Stimulated activated CD4-positive, alpha-beta T cell treated with anti-CD3 and anti-CD28 coated beads, Interleukin-4, amount 100 ng/mL, for 24 hours (primary cell): ENCODE results near the gene DPF3.

ENCODE experiments used
- DNase-seq: peaks from one replicate; pipeline ENCODE4 v3.0.0-alpha.2; 2020

Gene DPF3

DNA sequence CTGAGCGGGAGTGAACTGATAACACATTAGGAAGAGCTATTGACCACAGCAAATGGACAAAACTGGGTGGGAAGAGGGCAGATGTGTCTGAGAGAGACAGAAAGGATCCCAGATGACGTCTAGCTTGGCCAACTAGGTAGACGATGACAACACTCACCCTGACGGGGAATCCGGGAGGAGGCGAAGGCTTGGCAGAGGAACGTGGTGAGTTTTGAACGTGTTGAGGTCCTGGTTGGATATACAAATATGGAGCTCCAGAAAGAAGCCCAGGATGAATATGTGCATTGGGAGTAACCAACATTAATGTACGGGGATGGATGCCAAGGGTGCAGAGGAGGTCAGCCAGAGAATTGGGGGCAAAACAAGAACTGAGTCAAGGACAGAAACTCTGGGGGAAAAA lies 60.7 kb downstream of the DPF3 start:
- no peak for DNase-seq

GRCh38 chr14:72830786-72831594 lies 62.9 kb downstream of the DPF3 start:
- no peak for DNase-seq

DNA sequence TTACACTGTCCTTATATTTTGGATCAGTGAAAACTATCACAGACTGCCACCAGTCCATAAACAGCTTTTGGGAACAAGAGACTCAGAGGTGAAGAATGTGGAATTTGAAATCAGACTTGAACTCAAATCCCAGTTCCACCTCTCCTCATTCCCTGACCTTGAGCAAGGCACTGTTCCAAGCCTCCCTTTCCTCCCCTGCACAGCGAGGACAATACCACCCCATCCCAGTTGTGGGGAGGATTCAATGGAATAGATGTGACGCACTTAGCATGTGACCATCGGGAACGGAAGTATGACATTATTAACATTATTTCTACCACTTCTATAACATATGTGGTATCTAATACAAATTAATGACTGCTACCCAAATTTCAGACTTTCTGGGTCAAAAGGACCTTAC lies 63.5 kb downstream of the DPF3 start:
- DNase-seq, result no peak

DNA sequence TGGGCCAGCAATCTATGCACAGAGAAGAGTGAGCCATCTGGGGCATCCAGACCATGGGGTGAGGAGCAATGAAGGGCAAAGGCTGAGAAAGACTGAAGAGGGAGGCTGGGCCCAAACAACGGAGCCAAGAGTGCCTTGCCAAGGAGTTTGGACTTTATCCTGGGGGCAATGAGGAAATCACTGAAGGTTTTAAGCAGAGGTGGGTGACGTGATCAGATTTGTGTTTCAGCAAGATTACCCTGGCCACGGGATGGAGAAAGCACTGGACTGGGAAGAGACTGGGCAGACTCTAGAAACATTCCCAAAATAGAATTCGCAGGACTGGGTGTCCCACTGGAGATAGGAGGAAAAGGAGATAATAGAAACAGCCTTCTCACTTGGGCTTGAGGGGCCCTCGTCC lies 65.3 kb downstream of the DPF3 start:
- no peak for DNase-seq

DNA sequence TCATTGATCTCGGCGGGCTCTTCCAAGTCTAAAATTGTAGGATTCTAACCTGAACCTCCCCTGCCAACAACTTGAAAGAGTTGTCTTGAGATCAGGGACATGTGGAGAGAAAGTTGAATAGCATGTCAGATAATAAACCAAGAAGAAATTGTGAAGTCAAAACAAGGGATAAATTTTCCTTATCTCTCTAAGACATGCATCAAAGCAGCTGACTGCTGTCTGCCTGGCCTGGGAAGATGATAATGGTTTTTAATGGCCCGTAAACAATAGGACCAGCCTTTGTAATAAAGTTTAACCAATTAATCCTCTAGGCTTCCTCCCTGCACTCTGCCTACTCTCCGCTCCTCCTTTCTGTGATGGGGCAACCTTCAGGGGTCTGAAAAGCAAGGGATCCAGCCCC lies 67.9 kb downstream of the DPF3 start:
- no peak for DNase-seq

- DNase-seq, result no peak
Observed at GRCh38 chr14:72825486-72825885, 68.4 kb downstream of the DPF3 start.

DNA sequence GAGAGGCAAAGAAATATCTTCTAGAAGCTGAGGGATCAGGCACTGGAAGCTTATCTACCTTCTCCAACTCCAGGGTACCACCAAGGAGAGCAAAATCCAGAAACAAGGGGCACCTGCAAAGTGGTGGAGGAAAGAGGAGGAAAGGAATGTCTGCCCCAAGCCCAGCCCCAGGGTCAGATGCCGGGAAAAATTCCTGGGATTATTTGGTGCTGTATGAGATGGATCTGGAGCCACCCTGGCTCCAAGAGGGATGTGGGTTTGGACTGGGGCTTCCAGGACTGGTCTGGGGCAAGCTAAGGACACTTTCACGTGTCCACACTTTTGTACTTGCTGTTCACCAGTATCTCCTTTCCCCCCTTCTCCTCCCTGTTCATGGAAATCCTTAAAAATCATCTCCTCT lies 69.8 kb downstream of the DPF3 start:
- no peak for DNase-seq

- DNase-seq, result no peak
Observed at GRCh38 chr14:72822946-72823611, 70.8 kb downstream of the DPF3 start.

- no peak for DNase-seq
Observed at GRCh38 chr14:72818998-72819397, 74.9 kb downstream of the DPF3 start.

- no peak for DNase-seq
Observed at GRCh38 chr14:72816287-72816686, 77.6 kb downstream of the DPF3 start.

DNA sequence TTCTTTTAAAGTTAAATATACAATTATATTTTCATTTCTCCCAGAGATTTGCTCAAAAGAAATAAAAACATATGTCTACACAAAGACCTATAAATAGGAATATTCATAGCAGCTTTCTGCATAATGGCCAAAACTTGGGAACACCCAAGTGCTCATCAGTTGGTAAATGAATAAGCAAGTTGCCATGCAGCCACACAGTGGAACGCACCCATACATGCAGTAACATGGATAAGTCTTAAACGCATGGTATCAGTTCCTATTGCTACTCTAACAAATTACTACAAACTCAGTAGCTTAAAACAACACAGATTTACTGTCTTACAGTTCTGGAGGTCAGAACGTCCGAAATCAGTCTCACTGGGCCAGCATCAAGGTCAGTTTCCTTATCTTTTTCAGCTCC lies 78.5 kb downstream of the DPF3 start:
- no peak for DNase-seq

GRCh38 chr14:72812292-72812851 lies 81.5 kb downstream of the DPF3 start:
- no peak for DNase-seq

GRCh38 chr14:72810201-72810600 lies 83.7 kb downstream of the DPF3 start:
- DNase-seq, result peak; percentile 62

DNA sequence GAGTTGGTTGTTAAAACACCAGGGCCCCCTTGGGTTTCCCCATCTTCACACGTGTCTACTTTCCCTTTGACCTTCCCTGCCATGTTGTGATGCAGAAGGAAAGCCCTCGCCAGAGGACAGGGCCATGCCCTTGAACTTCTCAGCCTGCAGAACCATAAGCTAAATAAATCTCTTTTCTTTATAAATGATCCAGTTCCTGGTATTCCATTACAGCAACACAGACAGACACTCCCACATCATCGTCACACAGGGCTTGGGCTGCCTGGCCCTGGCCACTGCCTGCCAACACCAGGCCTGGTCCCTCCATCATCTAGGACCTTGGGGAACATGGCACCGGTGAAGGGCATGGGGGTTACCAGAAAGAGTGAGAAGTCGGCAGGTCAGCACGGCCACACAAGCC lies 84.8 kb downstream of the DPF3 start:
- DNase-seq, result no peak

- DNase-seq, result no peak
Observed at GRCh38 chr14:72808564-72808963, 85.3 kb downstream of the DPF3 start.

GRCh38 chr14:72802588-72802946 lies 91.3 kb downstream of the DPF3 start:
- DNase-seq, result no peak

- no peak for DNase-seq
Observed at GRCh38 chr14:72801836-72802587, 91.9 kb downstream of the DPF3 start.

DNA sequence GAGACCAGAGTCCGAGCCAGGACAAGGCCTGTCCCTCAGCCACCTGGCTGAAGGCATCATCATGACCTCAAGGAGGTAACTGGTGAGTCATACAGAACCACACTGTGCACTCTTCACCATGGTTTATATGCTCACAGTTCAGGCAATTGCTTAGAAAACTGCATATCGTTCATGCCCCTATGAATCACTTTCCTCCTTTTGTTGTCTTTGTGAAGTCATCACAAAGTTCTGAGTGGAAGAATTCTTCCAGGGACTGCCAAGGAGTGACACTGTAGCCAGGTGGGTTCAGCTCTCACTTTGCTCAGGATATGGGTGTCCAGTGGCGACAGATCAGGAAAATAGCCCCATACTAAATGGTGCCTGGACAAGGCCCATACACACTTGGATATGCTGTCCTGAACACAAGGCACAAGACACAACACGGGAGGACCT lies 92.5 kb downstream of the DPF3 start:
- DNase-seq, result no peak

GRCh38 chr14:72800848-72801370 lies 93.0 kb downstream of the DPF3 start:
- no peak for DNase-seq

DNA sequence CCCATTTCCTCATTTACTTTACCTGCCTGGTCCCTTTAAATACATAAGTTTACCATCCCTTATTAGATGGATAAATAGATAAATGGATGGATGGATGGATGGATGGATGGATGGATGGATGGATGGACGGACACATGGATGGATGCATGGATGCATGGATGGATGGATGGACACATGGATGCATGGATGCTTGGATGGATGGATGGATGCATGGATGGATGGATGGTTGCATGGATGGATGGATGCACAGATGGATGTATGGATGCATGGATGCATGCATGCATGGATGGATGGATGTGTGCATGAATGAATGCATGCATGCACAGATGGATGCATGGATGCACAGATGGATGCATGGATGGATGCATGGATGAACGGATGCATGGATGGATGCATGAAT lies 93.6 kb downstream of the DPF3 start:
- no peak for DNase-seq

- DNase-seq, result no peak
Observed at GRCh38 chr14:72796935-72797334, 97.0 kb downstream of the DPF3 start.

DNA sequence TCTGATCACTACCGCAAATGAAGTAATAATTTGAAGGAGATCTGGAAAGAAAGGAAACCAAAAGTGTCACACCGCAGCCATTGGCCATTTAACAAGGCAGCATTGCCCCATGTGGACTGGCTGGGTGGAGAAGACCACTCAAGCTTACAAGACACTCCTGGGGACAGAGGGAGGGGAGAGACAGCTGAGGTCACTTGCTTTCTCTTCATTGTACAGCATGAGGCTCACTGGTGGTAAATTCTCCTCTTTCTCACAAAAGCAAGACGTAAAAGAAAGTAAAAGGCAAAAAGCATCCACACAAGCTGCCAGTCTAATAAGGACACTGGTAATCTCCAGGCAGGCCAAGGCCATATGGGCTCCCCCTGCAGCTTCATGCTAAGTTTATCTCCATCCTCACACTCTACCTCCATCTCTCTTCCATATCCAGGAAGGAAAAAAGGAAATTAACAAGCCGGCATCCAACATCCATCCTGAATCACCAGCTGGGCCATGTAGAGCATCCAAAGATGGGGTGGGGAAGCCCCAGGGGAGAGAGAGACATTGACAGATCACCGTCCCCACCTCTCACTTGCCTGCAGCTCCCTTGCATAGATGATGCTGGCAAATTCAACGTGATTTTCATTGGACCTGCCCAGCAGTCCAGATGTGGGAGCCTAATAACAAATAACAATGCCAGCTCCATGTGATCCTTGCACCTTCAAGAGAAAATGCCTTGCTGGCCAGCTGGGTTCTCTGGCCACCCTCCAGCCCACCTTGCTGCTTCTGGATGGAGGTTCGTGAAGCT lies 100.6 kb downstream of the DPF3 start:
- DNase-seq, result no peak
